Liver (tissue), 9 donors: ENCODE data around the gene ANKRD61. TPM values are rescaled to one million over a fixed set of nuclear protein-coding genes. Genes with fewer than 3 reads are reported as not detected.
"Not testable (repeated sequence)": the region's sequence is repeated elsewhere in the genome, so short reads cannot be mapped to it uniquely, and the experiment has no call there.

Experiments used
- DNase-seq: peaks from one replicate; pipeline ENCODE4 v3.0.0-alpha.2; 2017; ENCODE audit warnings: low spot score
- H3K27ac ChIP-seq, 2 donors: one replicate each; pipeline ENCODE4 v1.7.0; 2013; ENCODE audit warnings: inconsistent platforms in 2 of 2, low read length in 2 of 2, control low read depth in 1 of 2, low read depth in 1 of 2, mild to moderate bottlenecking in 1 of 2
- H3K27me3 ChIP-seq, 4 donors: one replicate each; pipeline versions ENCODE4 v1.6.1 to v1.7.0; 2013; ENCODE audit warnings: low read length in 3 of 4, inconsistent platforms in 1 of 4, mild to moderate bottlenecking in 1 of 4, moderate library complexity in 1 of 4; ENCODE audit not compliant: control insufficient read depth in 4 of 4, insufficient read depth in 4 of 4
- H3K36me3 ChIP-seq, 4 donors: one replicate each; pipeline versions ENCODE4 v1.6.1 to v1.7.0; 2013; ENCODE audit warnings: low read length in 3 of 4, mild to moderate bottlenecking in 3 of 4, low read depth in 1 of 4, moderate library complexity in 1 of 4; ENCODE audit not compliant: control insufficient read depth in 4 of 4, insufficient read depth in 3 of 4
- H3K4me1 ChIP-seq, 4 donors: one replicate each; pipeline versions ENCODE4 v1.6.1 to v1.7.0; 2013; ENCODE audit warnings: low read length in 3 of 4, mild to moderate bottlenecking in 3 of 4, moderate library complexity in 1 of 4; ENCODE audit not compliant: control insufficient read depth in 4 of 4, insufficient read depth in 4 of 4
- H3K4me3 ChIP-seq, 3 donors: one replicate each; pipeline versions ENCODE4 v1.6.1 to v1.7.0; 2013; ENCODE audit warnings: low read length in 3 of 3, control low read depth in 1 of 3, low read depth in 1 of 3, mild to moderate bottlenecking in 1 of 3
- H3K9ac ChIP-seq, 2 donors: one replicate each; pipeline ENCODE4 v1.7.0; 2013; ENCODE audit warnings: low read length in 2 of 2, mild to moderate bottlenecking in 2 of 2, moderate library complexity in 2 of 2, control low read depth in 1 of 2, low read depth in 1 of 2
- H3K9me3 ChIP-seq, 4 donors: one replicate each; pipeline versions ENCODE4 v1.6.1 to v1.7.0; 2013; ENCODE audit warnings: low read length in 3 of 4; ENCODE audit not compliant: control insufficient read depth in 4 of 4
- EGR1 ChIP-seq, 2 donors: IDR thresholded peaks; 2 replicates each; pipeline ENCODE4 v1.6.1; 2016 to 2018; ENCODE audit warnings: antibody characterized with exemption in 2 of 2, low read depth in 2 of 2
- GABPA ChIP-seq, 2 donors: IDR thresholded peaks in 1 of 2; conservative IDR thresholded peaks in 1 of 2; 2 replicates each; pipeline ENCODE4 v1.6.1; 2016; ENCODE audit warnings: antibody characterized with exemption in 2 of 2, mild to moderate bottlenecking in 1 of 2, moderate library complexity in 1 of 2
- HNF4A ChIP-seq, 2 donors: conservative IDR thresholded peaks; 2 replicates each; pipeline ENCODE4 v1.6.1; 2016; ENCODE audit warnings: antibody characterized with exemption in 2 of 2, mild to moderate bottlenecking in 2 of 2
- HNF4G ChIP-seq: IDR thresholded peaks from 2 replicates; pipeline ENCODE4 v1.6.1; 2016; ENCODE audit warnings: antibody characterized with exemption
- JUND ChIP-seq, 2 donors: IDR thresholded peaks; 2 replicates each; pipeline ENCODE4 v1.6.1; 2016; ENCODE audit warnings: antibody characterized with exemption in 2 of 2
- NR2F2 ChIP-seq: IDR thresholded peaks from 2 replicates; pipeline ENCODE4 v1.6.1; 2016; ENCODE audit warnings: antibody characterized with exemption
- RXRA ChIP-seq, 2 donors: IDR thresholded peaks; 2 replicates each; pipeline ENCODE4 v1.6.1; 2017 to 2018; ENCODE audit warnings: antibody characterized with exemption in 2 of 2, mild to moderate bottlenecking in 1 of 2
- SP1 ChIP-seq: IDR thresholded peaks from 2 replicates; pipeline ENCODE4 v1.6.1; 2018; ENCODE audit warnings: antibody characterized with exemption, mild to moderate bottlenecking
- TAF1 ChIP-seq: conservative IDR thresholded peaks from 2 replicates; pipeline ENCODE4 v1.6.1; 2016; ENCODE audit warnings: antibody characterized with exemption, mild to moderate bottlenecking
- YY1 ChIP-seq: IDR thresholded peaks from 2 replicates; pipeline ENCODE4 v1.6.1; 2016; ENCODE audit warnings: antibody characterized with exemption, mild to moderate bottlenecking
- WGBS: extraction: QIAGEN DNeasy Blood & Tissue Kit; methylation state at CpG from one replicate; pipeline ENCODE4 v1.1.7; 2013; 5-methylcytosine and 5-hydroxymethylcytosine counted together
- polyA plus RNA-seq, 2 donors: library from polyadenylated mRNA; stranded (reverse) in 1 of 2; unstranded in 1 of 2; fragments of 200-250 nt in 1 of 2; fragments of >200 nt in 1 of 2; fragmentation: Nextera tagmentation in 1 of 2; extraction: Ambion mirVana in 1 of 2; gene quantifications; one replicate each; pipeline versions ENCODE4 v1.2.1 to v1.2.3, GENCODE V29; 2013 to 2015
- total RNA-seq, 2 donors: library from RNA; depleted of rRNA; stranded (reverse); fragments of >200 nt; gene quantifications; one replicate each; pipeline ENCODE4 v1.2.3, GENCODE V29; 2014
- TF ChIP-seq, protein P1 (sequence below): IDR thresholded peaks from 2 replicates; pipeline ENCODE4 v1.6.1; 2016; ENCODE audit warnings: antibody characterized with exemption
- TF ChIP-seq, protein P2 (sequence below): fragments of 150-350 bp; IDR thresholded peaks from 2 replicates; pipeline ENCODE4 v1.5.1; 2017; ENCODE audit warnings: improper control_type of control experiment, low read depth, low read length; ENCODE audit not compliant: missing input control
- TF ChIP-seq, protein P3 (sequence below): IDR thresholded peaks from 2 replicates; pipeline ENCODE4 v1.6.1; 2016; ENCODE audit warnings: antibody characterized with exemption, mild to moderate bottlenecking
- TF ChIP-seq, protein P4 (sequence below): IDR thresholded peaks from 2 replicates; pipeline ENCODE4 v1.6.1; 2016; ENCODE audit warnings: antibody characterized with exemption
- donor health status: healthy.
- donor health status: healthy.
- donor health status: healthy.
- donor health status: healthy.
- donor health status: healthy.

ANKRD61 gene
- total and polyA plus RNA-seq, 4 donors, result 0.08 to 0.42 TPM; not detected in 2

DNA sequence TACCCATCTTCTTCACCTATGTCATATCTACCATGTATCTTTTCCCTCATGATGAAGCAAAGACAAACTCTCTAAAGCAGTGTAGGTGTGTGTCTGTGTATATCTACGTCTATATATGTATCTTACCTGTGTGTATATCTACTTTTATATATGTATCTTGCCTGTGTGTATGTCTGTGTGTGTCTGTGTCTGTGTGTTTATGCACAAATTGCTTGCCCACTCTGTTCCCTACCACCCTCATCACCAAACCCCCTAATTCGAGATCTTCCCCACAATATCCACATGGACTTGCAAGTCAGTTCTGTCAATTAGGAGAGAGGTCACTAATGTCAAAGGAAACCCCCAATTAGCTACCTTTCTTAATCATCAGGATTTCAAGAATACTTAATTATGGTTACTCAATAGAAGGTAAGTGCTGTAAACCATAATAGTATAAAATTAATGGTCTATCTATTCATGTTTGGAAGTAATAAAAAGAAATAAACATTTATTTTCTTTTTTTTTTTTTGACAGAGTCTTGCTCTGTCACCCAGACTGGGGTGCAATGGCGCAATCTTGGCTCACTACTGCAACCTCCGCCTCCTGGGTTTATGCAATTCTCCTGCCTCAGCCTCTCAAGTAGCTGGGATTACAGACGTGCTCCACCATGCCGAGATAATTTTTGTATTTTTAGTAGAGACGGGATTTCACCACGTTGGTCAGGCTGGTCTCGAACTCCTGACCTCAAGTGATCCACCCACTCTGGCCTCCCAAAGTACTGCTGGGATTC lies 43.6 kb downstream of the ANKRD61 start:
- no peaks in the 10 kb centered on the region for H3K4me1 ChIP-seq
- 76% methylated on average over 9 of the region's 9 CpGs for WGBS
- H3K36me3 ChIP-seq, result no peaks in the 10 kb centered on the region
- no peaks in the 10 kb centered on the region for H3K9me3 ChIP-seq
- no peaks in the 10 kb centered on the region for H3K27me3 ChIP-seq
- TF ChIP-seq YY1 (no peak), SP1 (no peak), NR2F2 (no peak), HNF4A (conservative IDR thresholded peaks at IDR 0.05) (no peak)
- H3K9ac ChIP-seq, result no peak overlapping the region
- DNase-seq, result no peak
- no peak overlapping the region for H3K27ac ChIP-seq
- H3K4me3 ChIP-seq, result no peak overlapping the region

DNA sequence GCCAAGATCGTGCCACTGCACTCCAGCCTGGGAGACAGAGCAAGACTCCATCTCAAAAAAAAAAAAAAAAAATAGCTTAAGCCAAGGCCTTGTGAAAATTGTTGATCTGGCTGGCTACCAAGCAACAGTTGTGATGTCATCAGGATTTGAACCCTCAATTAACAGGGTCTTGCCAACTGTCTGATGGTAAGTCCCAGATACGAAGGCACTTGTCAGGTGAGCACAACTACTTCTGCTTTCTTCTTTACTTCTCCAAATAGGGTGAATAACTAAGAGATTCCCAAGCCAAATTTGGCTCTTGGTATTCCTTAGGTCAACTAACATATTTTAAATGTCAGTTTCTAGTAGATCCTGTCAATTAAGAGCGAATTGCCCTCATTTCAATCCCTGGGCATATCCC lies 47.4 kb downstream of the ANKRD61 start:
- H3K4me3 ChIP-seq, result no peak overlapping the region
- no peaks in the 10 kb centered on the region for H3K9me3 ChIP-seq
- H3K27me3 ChIP-seq, result no peaks in the 10 kb centered on the region
- no peak overlapping the region for H3K9ac ChIP-seq
- no peaks in the 10 kb centered on the region for H3K36me3 ChIP-seq
- H3K4me1 ChIP-seq, result peaks cover 0 to 5% (median 2%) of the 10 kb centered on the region in 4 donors
- WGBS, result 93% methylated on average over 3 of the region's 3 CpGs
- no peak for TF ChIP-seq TAF1
- TF ChIP-seq, protein P1, sequence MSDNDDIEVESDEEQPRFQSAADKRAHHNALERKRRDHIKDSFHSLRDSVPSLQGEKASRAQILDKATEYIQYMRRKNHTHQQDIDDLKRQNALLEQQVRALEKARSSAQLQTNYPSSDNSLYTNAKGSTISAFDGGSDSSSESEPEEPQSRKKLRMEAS, result no peak
- TF ChIP-seq, protein P2, sequence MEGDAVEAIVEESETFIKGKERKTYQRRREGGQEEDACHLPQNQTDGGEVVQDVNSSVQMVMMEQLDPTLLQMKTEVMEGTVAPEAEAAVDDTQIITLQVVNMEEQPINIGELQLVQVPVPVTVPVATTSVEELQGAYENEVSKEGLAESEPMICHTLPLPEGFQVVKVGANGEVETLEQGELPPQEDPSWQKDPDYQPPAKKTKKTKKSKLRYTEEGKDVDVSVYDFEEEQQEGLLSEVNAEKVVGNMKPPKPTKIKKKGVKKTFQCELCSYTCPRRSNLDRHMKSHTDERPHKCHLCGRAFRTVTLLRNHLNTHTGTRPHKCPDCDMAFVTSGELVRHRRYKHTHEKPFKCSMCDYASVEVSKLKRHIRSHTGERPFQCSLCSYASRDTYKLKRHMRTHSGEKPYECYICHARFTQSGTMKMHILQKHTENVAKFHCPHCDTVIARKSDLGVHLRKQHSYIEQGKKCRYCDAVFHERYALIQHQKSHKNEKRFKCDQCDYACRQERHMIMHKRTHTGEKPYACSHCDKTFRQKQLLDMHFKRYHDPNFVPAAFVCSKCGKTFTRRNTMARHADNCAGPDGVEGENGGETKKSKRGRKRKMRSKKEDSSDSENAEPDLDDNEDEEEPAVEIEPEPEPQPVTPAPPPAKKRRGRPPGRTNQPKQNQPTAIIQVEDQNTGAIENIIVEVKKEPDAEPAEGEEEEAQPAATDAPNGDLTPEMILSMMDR, result no peak
- TF ChIP-seq RXRA (IDR thresholded peaks at IDR 0.05), result no peak
- TF ChIP-seq JUND (IDR thresholded peaks at IDR 0.05), result no peak
- no peak for TF ChIP-seq GABPA (IDR thresholded peaks at IDR 0.05 in 1 of 2, conservative IDR thresholded peaks at IDR 0.05 in 1 of 2)
- no peak for TF ChIP-seq EGR1 (IDR thresholded peaks at IDR 0.05; ENCODE audit: low read depth in 2 of 2)
- TF ChIP-seq, protein P3, sequence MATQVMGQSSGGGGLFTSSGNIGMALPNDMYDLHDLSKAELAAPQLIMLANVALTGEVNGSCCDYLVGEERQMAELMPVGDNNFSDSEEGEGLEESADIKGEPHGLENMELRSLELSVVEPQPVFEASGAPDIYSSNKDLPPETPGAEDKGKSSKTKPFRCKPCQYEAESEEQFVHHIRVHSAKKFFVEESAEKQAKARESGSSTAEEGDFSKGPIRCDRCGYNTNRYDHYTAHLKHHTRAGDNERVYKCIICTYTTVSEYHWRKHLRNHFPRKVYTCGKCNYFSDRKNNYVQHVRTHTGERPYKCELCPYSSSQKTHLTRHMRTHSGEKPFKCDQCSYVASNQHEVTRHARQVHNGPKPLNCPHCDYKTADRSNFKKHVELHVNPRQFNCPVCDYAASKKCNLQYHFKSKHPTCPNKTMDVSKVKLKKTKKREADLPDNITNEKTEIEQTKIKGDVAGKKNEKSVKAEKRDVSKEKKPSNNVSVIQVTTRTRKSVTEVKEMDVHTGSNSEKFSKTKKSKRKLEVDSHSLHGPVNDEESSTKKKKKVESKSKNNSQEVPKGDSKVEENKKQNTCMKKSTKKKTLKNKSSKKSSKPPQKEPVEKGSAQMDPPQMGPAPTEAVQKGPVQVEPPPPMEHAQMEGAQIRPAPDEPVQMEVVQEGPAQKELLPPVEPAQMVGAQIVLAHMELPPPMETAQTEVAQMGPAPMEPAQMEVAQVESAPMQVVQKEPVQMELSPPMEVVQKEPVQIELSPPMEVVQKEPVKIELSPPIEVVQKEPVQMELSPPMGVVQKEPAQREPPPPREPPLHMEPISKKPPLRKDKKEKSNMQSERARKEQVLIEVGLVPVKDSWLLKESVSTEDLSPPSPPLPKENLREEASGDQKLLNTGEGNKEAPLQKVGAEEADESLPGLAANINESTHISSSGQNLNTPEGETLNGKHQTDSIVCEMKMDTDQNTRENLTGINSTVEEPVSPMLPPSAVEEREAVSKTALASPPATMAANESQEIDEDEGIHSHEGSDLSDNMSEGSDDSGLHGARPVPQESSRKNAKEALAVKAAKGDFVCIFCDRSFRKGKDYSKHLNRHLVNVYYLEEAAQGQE, result no peak
- TF ChIP-seq, protein P4, sequence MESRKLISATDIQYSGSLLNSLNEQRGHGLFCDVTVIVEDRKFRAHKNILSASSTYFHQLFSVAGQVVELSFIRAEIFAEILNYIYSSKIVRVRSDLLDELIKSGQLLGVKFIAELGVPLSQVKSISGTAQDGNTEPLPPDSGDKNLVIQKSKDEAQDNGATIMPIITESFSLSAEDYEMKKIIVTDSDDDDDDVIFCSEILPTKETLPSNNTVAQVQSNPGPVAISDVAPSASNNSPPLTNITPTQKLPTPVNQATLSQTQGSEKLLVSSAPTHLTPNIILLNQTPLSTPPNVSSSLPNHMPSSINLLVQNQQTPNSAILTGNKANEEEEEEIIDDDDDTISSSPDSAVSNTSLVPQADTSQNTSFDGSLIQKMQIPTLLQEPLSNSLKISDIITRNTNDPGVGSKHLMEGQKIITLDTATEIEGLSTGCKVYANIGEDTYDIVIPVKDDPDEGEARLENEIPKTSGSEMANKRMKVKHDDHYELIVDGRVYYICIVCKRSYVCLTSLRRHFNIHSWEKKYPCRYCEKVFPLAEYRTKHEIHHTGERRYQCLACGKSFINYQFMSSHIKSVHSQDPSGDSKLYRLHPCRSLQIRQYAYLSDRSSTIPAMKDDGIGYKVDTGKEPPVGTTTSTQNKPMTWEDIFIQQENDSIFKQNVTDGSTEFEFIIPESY, result no peak
- no peak for TF ChIP-seq HNF4G
- TF ChIP-seq NR2F2, result no peak
- DNase-seq, result no peak
- H3K27ac ChIP-seq, result no peak overlapping the region

DNA sequence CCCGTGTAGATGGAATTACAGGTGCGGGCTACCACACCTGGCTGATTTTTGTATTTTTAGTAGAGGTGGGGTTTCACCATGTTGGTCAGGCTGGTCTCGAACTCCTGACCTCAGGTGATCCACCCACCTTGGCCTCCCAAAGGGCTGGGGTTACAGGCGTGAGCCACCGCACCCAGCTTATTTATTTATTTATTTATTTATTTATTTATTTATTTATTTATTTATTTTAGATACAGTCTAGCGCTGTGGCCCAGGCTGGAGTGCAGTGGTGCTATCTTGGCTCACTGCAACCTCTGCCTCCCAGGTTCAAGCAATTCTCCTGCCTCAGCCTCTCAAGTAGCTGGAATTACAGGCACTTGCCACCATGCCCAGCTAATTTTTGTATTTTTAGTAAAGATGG lies 51.9 kb downstream of the ANKRD61 start:
- H3K4me1 ChIP-seq, H3K36me3 ChIP-seq, H3K27ac ChIP-seq, H3K9me3 ChIP-seq, DNase-seq, H3K4me3 ChIP-seq, H3K27me3 ChIP-seq, H3K9ac ChIP-seq: not testable (repeated sequence)
- 93% methylated on average over 6 of the region's 6 CpGs for WGBS
